Pancreas (tissue), 10 donors: ENCODE measurements around the gene EEF1G. TPM values are rescaled to one million over a fixed set of nuclear protein-coding genes. Genes with fewer than 3 reads are reported as not detected.

ENCODE experiments used
- ATAC-seq, 4 donors: fragments of 200-7000 bp; cut with Tn5 transposase; one replicate each; pipeline versions ENCODE4 v1.8.0 to v1.9.1; 2020; ENCODE audit warnings: mild to moderate bottlenecking in 4 of 4, moderate library complexity in 4 of 4
- DNase-seq, 6 donors: peaks; one replicate each; pipeline ENCODE4 v3.0.0-alpha.2; 2020
- FAIRE-seq: peaks from 2 replicates; lab custom pipeline; 2012; peaks lifted over from hg19 to GRCh38; lab: Jason Lieb, UNC
- H3K27ac ChIP-seq, 4 donors: fragments of 200-600 bp; sonication (generic); 1 replicate in 3 of 4; 2 replicates in 1 of 4; pipeline versions ENCODE4 v1.5.0 to v1.8.0; 2020
- H3K27me3 ChIP-seq, 4 donors: fragments of 200-600 bp; one replicate each; pipeline ENCODE4 v1.8.0; 2021
- H3K36me3 ChIP-seq, 3 donors: fragments of 200-600 bp; sonication (generic) in 1 of 3; one replicate each; pipeline versions ENCODE4 v1.5.0 to v1.8.0; 2020 to 2021
- H3K4me1 ChIP-seq, 3 donors: fragments of 200-600 bp; one replicate each; pipeline ENCODE4 v1.8.0; 2021
- H3K4me3 ChIP-seq, 4 donors: fragments of 200-600 bp; sonication (generic) in 2 of 4; one replicate each; pipeline versions ENCODE4 v1.5.0 to v1.8.0; 2020 to 2021
- H3K9me3 ChIP-seq, 4 donors: fragments of 200-600 bp; one replicate each; pipeline ENCODE4 v1.8.0; 2021
- CTCF ChIP-seq, 4 donors: fragments of 200-600 bp; sonication (generic) in 3 of 4; IDR thresholded peaks; one replicate each; pipeline versions ENCODE4 v1.5.0 to v1.8.0; 2021; ENCODE audit warnings: antibody characterized with exemption in 4 of 4
- WGBS, 2 donors: extraction: QIAGEN DNeasy Blood & Tissue Kit; methylation state at CpG; one replicate each; pipeline ENCODE4 v1.1.7; 2013; 5-methylcytosine and 5-hydroxymethylcytosine counted together
- intact Hi-C, 3 donors: fragments of 100-400 bp; cut with DNase I; formaldehyde crosslinking; loops; one replicate each; pipeline versions ENCODE4 v1.11.1 to v1.14.2; 2022
- polyA plus RNA-seq, 2 donors: library from polyadenylated mRNA; stranded (reverse); fragments of 200-250 nt; gene quantifications; one replicate each; pipeline ENCODE4 v1.2.3, GENCODE V29; 2013
- total RNA-seq, 6 donors: library from RNA; stranded (reverse); fragmentation: NEBNext Ultra II Directional in 4 of 6; extraction: Animal tissue kit (Norgen Biotek cat#: 25700) in 4 of 6; gene quantifications; one replicate each; pipeline versions ENCODE4 v1.2.1 to v1.2.4, GENCODE V29; 2021 to 2023
- donor health status: healthy with polysubstance abuse.
- donor health status: DM: no; HTN: no; CAD: no; lungs with moderate emphysema.
- donor health status: DM: no; HTN: no; CAD: no.
- donor health status: control.
- donor health status: control.
- donor health status: Bipolar disorder and iron deficiency.
- donor health status: DM: yes; HTN: yes; CAD: no.
- donor health status: DM: no; HTN: no; CAD: no.
- donor health status: DM: no; HTN: no; CAD: no.
- donor health status: DM: yes; HTN: yes; CAD: no.

EEF1G gene
- total and polyA plus RNA-seq, 8 donors, result 630 to 1,171 (median 915) TPM

GRCh38 chr11:62556875-62557631 lies 16.6 kb downstream of the EEF1G start:
- FAIRE-seq (no peak), DNase-seq (peak in 2 of 6 donors; percentile 13 to 17)
- no peak overlapping the region for H3K4me3 ChIP-seq

GRCh38 chr11:62556108-62556874 lies 17.4 kb downstream of the EEF1G start:
- peaks cover 0 to 19% (median 10%) of the 10 kb centered on the region in 3 donors for H3K36me3 ChIP-seq
- H3K27ac ChIP-seq, result peak overlapping the region; percentile 6 to 93 (median 68)
- H3K27me3 ChIP-seq, result no peaks in the 10 kb centered on the region
- no peaks in the 10 kb centered on the region for H3K9me3 ChIP-seq
- ATAC-seq (peak; percentile 41 to 69 (median 57)), FAIRE-seq (no peak), DNase-seq (peak; percentile 61 to 81 (median 70))
- H3K4me3 ChIP-seq, result peak overlapping the region in 1 of 4 donors; percentile 7
- no peak for TF ChIP-seq CTCF (IDR thresholded peaks at IDR 0.05)
- intact Hi-C loops, result loop anchor here in 1 of 3 donors (2.0 kb wide), 1 partner anchor 17 kb away; the partner anchor contains the start of gene EEF1G
- peaks cover 18 to 57% (median 46%) of the 10 kb centered on the region in 3 donors for H3K4me1 ChIP-seq
- WGBS, 2 donors, result 35 to 40% methylated on average over 14 of the region's 14 CpGs

More at GRCh38 chr11:62556875-62557631, 16.6 kb downstream of the EEF1G start:
- Histone ChIP-seq H3K9me3 (no peaks in the 10 kb centered on the region), H3K27me3 (no peaks in the 10 kb centered on the region), H3K36me3 (peaks cover 0 to 19% (median 11%) of the 10 kb centered on the region in 3 donors), H3K4me1 (peaks cover 18 to 50% (median 39%) of the 10 kb centered on the region in 3 donors), H3K27ac (peak overlapping the region; percentile 6 to 93 (median 68))
- TF ChIP-seq CTCF (IDR thresholded peaks at IDR 0.05), result no peak
- no peak for ATAC-seq
- intact Hi-C loops, result loop anchor here in 1 of 3 donors (2.0 kb wide), 1 partner anchor 16 kb away; the partner anchor contains the start of gene EEF1G
- 74 to 75% methylated on average over 3 of the region's 3 CpGs for WGBS, 2 donors

GRCh38 chr11:62555464-62556107 lies 18.1 kb downstream of the EEF1G start:
- no peak for TF ChIP-seq CTCF (IDR thresholded peaks at IDR 0.05)
- ATAC-seq (peak in 1 of 4 donors; percentile 7), FAIRE-seq (no peak), DNase-seq (no peak)
- H3K9me3 ChIP-seq, result no peaks in the 10 kb centered on the region
- WGBS, 2 donors, result 29 to 30% methylated on average over 4 of the region's 4 CpGs
- peaks cover 18 to 53% (median 44%) of the 10 kb centered on the region in 3 donors for H3K4me1 ChIP-seq
- H3K36me3 ChIP-seq, result peaks cover 0 to 19% (median 10%) of the 10 kb centered on the region in 3 donors
- peak overlapping the region; percentile 22 to 93 (median 68) for H3K27ac ChIP-seq
- intact Hi-C loops, result loop anchor here in 1 of 3 donors (2.0 kb wide), 1 partner anchor 17 kb away; the partner anchor contains the start of gene EEF1G
- no peak overlapping the region for H3K4me3 ChIP-seq
- no peaks in the 10 kb centered on the region for H3K27me3 ChIP-seq

GRCh38 chr11:62554387-62555167 lies 19.1 kb downstream of the EEF1G start:
- no peaks in the 10 kb centered on the region for H3K27me3 ChIP-seq
- ATAC-seq (peak in 3 of 4 donors; percentile 1 to 15 (median 10)), FAIRE-seq (no peak), DNase-seq (peak; percentile 53 to 77 (median 70))
- no peaks in the 10 kb centered on the region for H3K9me3 ChIP-seq
- intact Hi-C loops, result no loop called here
- no peak overlapping the region for H3K4me3 ChIP-seq
- TF ChIP-seq CTCF (IDR thresholded peaks at IDR 0.05), result no peak
- WGBS, 2 donors, result 58 to 67% methylated on average over 7 of the region's 7 CpGs
- H3K36me3 ChIP-seq, result peaks cover 0 to 12% (median 6%) of the 10 kb centered on the region in 3 donors
- H3K27ac ChIP-seq, result peak overlapping the region in 3 of 4 donors; percentile 22 to 93 (median 75)
- H3K4me1 ChIP-seq, result peaks cover 21 to 58% (median 48%) of the 10 kb centered on the region in 3 donors
